ENCODE data around the gene DSTYK.
A peak's percentile ranks its signal among the peaks of the same experiment; 100 is the strongest.
"Not testable (repeated sequence)": the region's sequence is repeated elsewhere in the genome, so short reads cannot be mapped to it uniquely, and the experiment has no call there.

Gene DSTYK

GRCh38 chr1:205240569-205240968 lies 29.1 kb upstream of the DSTYK start:
- Histone ChIP-seq H3K27me3 (ENCODE audit: control insufficient read depth in 5 of 5, insufficient read depth in 4 of 5, low read length in 5 of 5) (no peaks in the 10 kb centered on the region), H3K27ac (ENCODE audit: low read depth, low read length) (no peak overlapping the region), H3K36me3 (ENCODE audit: control insufficient read depth in 5 of 5, insufficient read depth in 5 of 5, low read length in 5 of 5) (peaks cover 0 to 7% (median 0%) of the 10 kb centered on the region in 5 donors), H3K4me1 (ENCODE audit: control insufficient read depth in 5 of 5, insufficient read depth in 5 of 5, low read length in 5 of 5) (peaks cover 0 to 11% (median 0%) of the 10 kb centered on the region in 5 donors), H3K9me3 (ENCODE audit: control insufficient read depth in 5 of 5, low read length in 5 of 5) (no peaks in the 10 kb centered on the region), H3K4me3 (ENCODE audit: low read depth in 1 of 5, low read length in 5 of 5) (no peak overlapping the region), H3K9ac (ENCODE audit: low read length in 5 of 5) (no peak overlapping the region)

GRCh38 chr1:205240118-205240517 lies 28.6 kb upstream of the DSTYK start:
- peaks cover 0 to 16% (median 1%) of the 10 kb centered on the region in 5 donors for H3K4me1 ChIP-seq (ENCODE audit: control insufficient read depth in 5 of 5, insufficient read depth in 5 of 5, low read length in 5 of 5)
- H3K9me3 ChIP-seq (ENCODE audit: control insufficient read depth in 5 of 5, low read length in 5 of 5), result no peaks in the 10 kb centered on the region
- H3K27ac ChIP-seq (ENCODE audit: low read depth, low read length), result no peak overlapping the region
- peaks cover 0 to 7% (median 0%) of the 10 kb centered on the region in 5 donors for H3K36me3 ChIP-seq (ENCODE audit: control insufficient read depth in 5 of 5, insufficient read depth in 5 of 5, low read length in 5 of 5)
- no peak overlapping the region for H3K4me3 ChIP-seq (ENCODE audit: low read depth in 1 of 5, low read length in 5 of 5)
- H3K9ac ChIP-seq (ENCODE audit: low read length in 5 of 5), result no peak overlapping the region
- H3K27me3 ChIP-seq (ENCODE audit: control insufficient read depth in 5 of 5, insufficient read depth in 4 of 5, low read length in 5 of 5), result no peaks in the 10 kb centered on the region

GRCh38 chr1:205239078-205239477 lies 27.6 kb upstream of the DSTYK start:
- peaks cover 0 to 7% (median 0%) of the 10 kb centered on the region in 5 donors for H3K36me3 ChIP-seq (ENCODE audit: control insufficient read depth in 5 of 5, insufficient read depth in 5 of 5, low read length in 5 of 5)
- H3K27me3 ChIP-seq (ENCODE audit: control insufficient read depth in 5 of 5, insufficient read depth in 4 of 5, low read length in 5 of 5), result no peaks in the 10 kb centered on the region
- peaks cover 0 to 18% (median 3%) of the 10 kb centered on the region in 5 donors for H3K4me1 ChIP-seq (ENCODE audit: control insufficient read depth in 5 of 5, insufficient read depth in 5 of 5, low read length in 5 of 5)
- H3K4me3 ChIP-seq (ENCODE audit: low read depth in 1 of 5, low read length in 5 of 5), result no peak overlapping the region
- no peak overlapping the region for H3K9ac ChIP-seq (ENCODE audit: low read length in 5 of 5)
- H3K27ac ChIP-seq (ENCODE audit: low read depth, low read length), result no peak overlapping the region
- H3K9me3 ChIP-seq (ENCODE audit: control insufficient read depth in 5 of 5, low read length in 5 of 5), result no peaks in the 10 kb centered on the region

GRCh38 chr1:205237526-205238484 lies 26.3 kb upstream of the DSTYK start:
- H3K27me3 ChIP-seq (ENCODE audit: control insufficient read depth in 5 of 5, insufficient read depth in 4 of 5, low read length in 5 of 5), result no peaks in the 10 kb centered on the region
- peaks cover 0 to 7% (median 0%) of the 10 kb centered on the region in 5 donors for H3K36me3 ChIP-seq (ENCODE audit: control insufficient read depth in 5 of 5, insufficient read depth in 5 of 5, low read length in 5 of 5)
- no peaks in the 10 kb centered on the region for H3K9me3 ChIP-seq (ENCODE audit: control insufficient read depth in 5 of 5, low read length in 5 of 5)
- H3K4me1 ChIP-seq (ENCODE audit: control insufficient read depth in 5 of 5, insufficient read depth in 5 of 5, low read length in 5 of 5), result peaks cover 0 to 18% (median 3%) of the 10 kb centered on the region in 5 donors
- peak overlapping the region in 1 of 5 donors; percentile 12 for H3K4me3 ChIP-seq (ENCODE audit: low read depth in 1 of 5, low read length in 5 of 5)
- H3K27ac ChIP-seq (ENCODE audit: low read depth, low read length), result no peak overlapping the region
- no peak overlapping the region for H3K9ac ChIP-seq (ENCODE audit: low read length in 5 of 5)

GRCh38 chr1:205236951-205237475 lies 25.5 kb upstream of the DSTYK start:
- Histone ChIP-seq H3K9ac (ENCODE audit: low read length in 5 of 5) (no peak overlapping the region), H3K36me3 (ENCODE audit: control insufficient read depth in 5 of 5, insufficient read depth in 5 of 5, low read length in 5 of 5) (peaks cover 0 to 7% (median 0%) of the 10 kb centered on the region in 5 donors), H3K9me3 (ENCODE audit: control insufficient read depth in 5 of 5, low read length in 5 of 5) (no peaks in the 10 kb centered on the region), H3K27ac (ENCODE audit: low read depth, low read length) (no peak overlapping the region), H3K27me3 (ENCODE audit: control insufficient read depth in 5 of 5, insufficient read depth in 4 of 5, low read length in 5 of 5) (peaks cover 0 to 4% (median 0%) of the 10 kb centered on the region in 5 donors), H3K4me3 (ENCODE audit: low read depth in 1 of 5, low read length in 5 of 5) (no peak overlapping the region), H3K4me1 (ENCODE audit: control insufficient read depth in 5 of 5, insufficient read depth in 5 of 5, low read length in 5 of 5) (peaks cover 0 to 18% (median 3%) of the 10 kb centered on the region in 5 donors)

GRCh38 chr1:205236526-205236925 lies 25.0 kb upstream of the DSTYK start:
- Histone ChIP-seq H3K27me3 (ENCODE audit: control insufficient read depth in 5 of 5, insufficient read depth in 4 of 5, low read length in 5 of 5) (peaks cover 0 to 4% (median 0%) of the 10 kb centered on the region in 5 donors), H3K36me3 (ENCODE audit: control insufficient read depth in 5 of 5, insufficient read depth in 5 of 5, low read length in 5 of 5) (peaks cover 0 to 2% (median 0%) of the 10 kb centered on the region in 5 donors), H3K4me3 (ENCODE audit: low read depth in 1 of 5, low read length in 5 of 5) (no peak overlapping the region), H3K4me1 (ENCODE audit: control insufficient read depth in 5 of 5, insufficient read depth in 5 of 5, low read length in 5 of 5) (peaks cover 0 to 18% (median 3%) of the 10 kb centered on the region in 5 donors), H3K9me3 (ENCODE audit: control insufficient read depth in 5 of 5, low read length in 5 of 5) (no peaks in the 10 kb centered on the region), H3K9ac (ENCODE audit: low read length in 5 of 5) (no peak overlapping the region), H3K27ac (ENCODE audit: low read depth, low read length) (no peak overlapping the region)

- no peaks in the 10 kb centered on the region for H3K9me3 ChIP-seq (ENCODE audit: control insufficient read depth in 5 of 5, low read length in 5 of 5)
- H3K27ac ChIP-seq (ENCODE audit: low read depth, low read length), result no peak overlapping the region
- no peak overlapping the region for H3K4me3 ChIP-seq (ENCODE audit: low read depth in 1 of 5, low read length in 5 of 5)
- H3K9ac ChIP-seq (ENCODE audit: low read length in 5 of 5), result no peak overlapping the region
- H3K4me1 ChIP-seq (ENCODE audit: control insufficient read depth in 5 of 5, insufficient read depth in 5 of 5, low read length in 5 of 5), result peaks cover 0 to 18% (median 3%) of the 10 kb centered on the region in 5 donors
- H3K36me3 ChIP-seq (ENCODE audit: control insufficient read depth in 5 of 5, insufficient read depth in 5 of 5, low read length in 5 of 5), result no peaks in the 10 kb centered on the region
- H3K27me3 ChIP-seq (ENCODE audit: control insufficient read depth in 5 of 5, insufficient read depth in 4 of 5, low read length in 5 of 5), result peaks cover 0 to 4% (median 0%) of the 10 kb centered on the region in 5 donors
Measured at GRCh38 chr1:205235951-205236350, 24.4 kb upstream of the DSTYK start.

GRCh38 chr1:205233986-205234385 lies 22.5 kb upstream of the DSTYK start:
- not testable (repeated sequence) for H3K4me3 ChIP-seq (ENCODE audit: low read depth in 1 of 5, low read length in 5 of 5); H3K27me3 ChIP-seq (ENCODE audit: control insufficient read depth in 5 of 5, insufficient read depth in 4 of 5, low read length in 5 of 5); H3K27ac ChIP-seq (ENCODE audit: low read depth, low read length); H3K9ac ChIP-seq (ENCODE audit: low read length in 5 of 5); H3K9me3 ChIP-seq (ENCODE audit: control insufficient read depth in 5 of 5, low read length in 5 of 5); H3K36me3 ChIP-seq (ENCODE audit: control insufficient read depth in 5 of 5, insufficient read depth in 5 of 5, low read length in 5 of 5)
- H3K4me1 ChIP-seq (ENCODE audit: control insufficient read depth in 5 of 5, insufficient read depth in 5 of 5, low read length in 5 of 5), result peaks cover 0 to 32% (median 12%) of the 10 kb centered on the region in 5 donors

GRCh38 chr1:205232945-205233397 lies 21.5 kb upstream of the DSTYK start:
- Histone ChIP-seq H3K4me1 (ENCODE audit: control insufficient read depth in 5 of 5, insufficient read depth in 5 of 5, low read length in 5 of 5) (peaks cover 2 to 43% (median 21%) of the 10 kb centered on the region in 5 donors), H3K27ac (ENCODE audit: low read depth, low read length) (no peak overlapping the region), H3K36me3 (ENCODE audit: control insufficient read depth in 5 of 5, insufficient read depth in 5 of 5, low read length in 5 of 5) (no peaks in the 10 kb centered on the region), H3K9me3 (ENCODE audit: control insufficient read depth in 5 of 5, low read length in 5 of 5) (no peaks in the 10 kb centered on the region), H3K4me3 (ENCODE audit: low read depth in 1 of 5, low read length in 5 of 5) (no peak overlapping the region), H3K9ac (ENCODE audit: low read length in 5 of 5) (no peak overlapping the region), H3K27me3 (ENCODE audit: control insufficient read depth in 5 of 5, insufficient read depth in 4 of 5, low read length in 5 of 5) (peaks cover 0 to 4% (median 4%) of the 10 kb centered on the region in 5 donors)
